AG08396 (cell line): Measurements from ENCODE around the gene ARL5C.

Experiments used
- DNase-seq: peaks from one replicate; pipeline ENCODE4 v3.0.0; 2012; ENCODE audit warnings: low spot score, mixed read lengths

Gene ARL5C, protein sequence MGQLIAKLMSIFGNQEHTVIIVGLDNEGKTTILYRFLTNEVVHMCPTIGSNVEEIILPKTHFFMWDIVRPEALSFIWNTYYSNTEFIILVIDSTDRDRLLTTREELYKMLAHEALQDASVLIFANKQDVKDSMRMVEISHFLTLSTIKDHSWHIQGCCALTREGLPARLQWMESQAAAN

GRCh38 chr17:39165841-39166349, at the start of gene ARL5C:
ARL5C (minus strand) TSS chr17:39166161; CDS start chr17:39165760, 401 bp downstream.
- DNase-seq: no peak

DNA sequence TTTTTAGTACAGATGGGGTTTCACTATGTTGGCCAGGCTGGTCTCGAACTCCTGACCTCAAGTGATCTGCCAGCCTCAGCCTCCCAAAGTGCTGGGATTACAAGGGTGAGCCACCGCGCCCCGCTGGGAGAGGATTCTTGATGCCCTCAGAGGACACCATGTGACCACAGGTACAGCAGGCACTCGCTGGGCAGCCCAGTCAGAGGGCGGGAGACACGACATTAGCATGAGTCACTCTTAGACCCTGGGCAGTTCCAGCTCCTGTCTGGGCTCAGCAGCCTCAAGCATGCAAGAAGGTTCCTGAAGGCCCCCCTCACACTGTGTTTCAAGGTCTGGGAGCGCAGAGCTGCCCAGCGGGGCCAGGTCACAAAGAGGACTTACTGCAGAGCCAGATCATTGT, 47.9 kb upstream of the ARL5C start:
- no peak for DNase-seq

DNA sequence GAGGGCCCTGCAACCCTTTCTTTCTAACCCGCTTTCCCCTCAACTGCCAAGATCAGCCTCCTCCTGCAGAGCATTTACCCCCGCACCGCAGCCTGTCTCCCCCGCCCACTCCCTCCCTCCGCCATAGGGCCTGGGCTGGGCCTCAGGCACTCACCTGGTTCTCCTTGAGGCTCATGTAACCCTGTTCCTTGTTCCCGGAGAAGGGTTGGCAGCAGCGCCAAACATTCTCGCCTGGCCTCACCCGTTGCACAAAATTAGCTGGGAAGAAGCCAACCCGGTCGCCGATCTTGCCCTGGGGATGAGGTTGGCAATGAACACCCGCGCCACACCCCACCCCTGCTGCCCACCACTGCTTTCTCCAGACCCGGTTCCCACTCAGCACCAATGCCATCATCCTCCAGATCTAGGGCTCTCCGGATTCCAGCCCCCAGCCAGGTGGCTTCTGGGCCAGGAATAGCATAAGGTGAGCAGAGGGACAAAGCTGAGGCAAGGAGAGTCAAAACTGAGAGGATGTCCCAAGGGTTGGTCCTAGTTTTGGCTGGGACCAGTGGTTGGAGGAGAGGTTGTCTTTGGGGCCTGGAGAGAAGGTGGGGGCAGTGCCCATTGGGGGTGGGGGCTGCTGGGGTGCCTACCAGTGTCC, 47.0 kb upstream of the ARL5C start:
- DNase-seq: no peak

GRCh38 chr17:39212195-39212810, 46.3 kb upstream of the ARL5C start:
- DNase-seq: no peak

GRCh38 chr17:39210093-39210434, 44.1 kb upstream of the ARL5C start:
- no peak for DNase-seq

GRCh38 chr17:39209317-39210092, 43.5 kb upstream of the ARL5C start:
- peak; percentile 83 for DNase-seq

- DNase-seq: no peak
Measured at GRCh38 chr17:39208893-39209292, 42.9 kb upstream of the ARL5C start.

GRCh38 chr17:39208136-39208535, 42.2 kb upstream of the ARL5C start:
- DNase-seq: no peak

GRCh38 chr17:39205112-39205526, 39.2 kb upstream of the ARL5C start:
- no peak for DNase-seq

DNA sequence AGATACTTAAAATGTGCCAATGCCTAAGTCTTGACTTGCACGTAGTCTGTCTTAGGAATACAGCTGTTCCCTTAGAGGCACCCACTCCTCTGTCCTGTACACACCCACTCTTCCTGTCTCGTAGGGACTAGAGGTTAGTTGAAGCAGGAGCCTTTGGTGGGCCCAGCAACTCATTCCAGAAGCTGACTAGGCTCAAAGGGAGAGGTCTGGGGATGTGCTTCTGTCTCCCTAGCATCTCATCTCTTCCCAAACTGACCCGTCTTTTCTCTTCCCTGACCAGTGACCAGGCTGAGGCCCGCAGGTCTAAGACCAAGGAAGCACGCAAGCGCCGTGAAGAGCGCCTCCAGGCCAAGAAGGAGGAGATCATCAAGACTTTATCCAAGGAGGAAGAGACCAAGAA, 38.3 kb upstream of the ARL5C start:
- DNase-seq: no peak

GRCh38 chr17:39200957-39201510, 35.1 kb upstream of the ARL5C start:
- DNase-seq: no peak

DNA sequence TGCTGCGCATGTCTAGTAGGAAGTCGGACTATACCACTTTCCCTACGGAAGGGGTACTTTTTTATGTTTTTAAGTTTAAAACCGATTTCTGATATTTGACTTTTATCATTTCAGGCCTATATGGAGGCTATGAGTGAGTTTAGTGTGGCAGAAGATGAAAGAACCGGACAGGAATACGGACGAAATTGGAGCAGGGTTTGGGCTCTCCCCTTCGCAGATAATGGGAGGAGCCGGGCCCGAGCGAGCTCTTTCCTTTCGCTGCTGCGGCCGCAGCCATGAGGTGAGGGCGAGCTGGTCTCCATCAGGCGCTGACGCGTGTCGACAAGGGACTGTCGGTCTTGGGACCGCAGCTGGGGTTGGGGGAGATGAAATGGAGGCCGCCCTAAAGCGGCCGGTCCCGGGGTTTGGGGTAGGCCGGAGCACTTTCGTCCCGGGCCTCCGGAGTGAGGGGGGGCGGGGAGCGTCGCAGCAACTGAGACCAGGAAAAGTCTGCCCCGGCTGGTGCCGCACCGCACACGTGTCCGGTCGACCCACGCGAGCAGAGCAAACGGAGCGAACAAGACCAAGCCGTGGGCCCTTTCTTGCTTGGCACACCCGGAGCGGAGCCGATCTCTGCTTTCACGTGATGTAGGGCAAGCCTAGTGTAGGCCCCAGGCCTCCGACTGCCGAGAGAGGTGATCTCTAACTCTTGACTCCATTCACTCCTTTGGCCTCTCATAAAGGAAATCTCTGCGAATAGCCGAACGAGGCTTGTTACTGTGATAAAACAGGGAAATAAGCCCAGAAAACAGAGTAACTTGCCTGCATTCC, 34.3 kb upstream of the ARL5C start, which contains the start of gene RPL19:
RPL19 (plus strand) TSS at position 214 of the 810 bp plus-strand sequence; CDS start at position 276, 62 bp downstream.
- peak; percentile 91 for DNase-seq

DNA sequence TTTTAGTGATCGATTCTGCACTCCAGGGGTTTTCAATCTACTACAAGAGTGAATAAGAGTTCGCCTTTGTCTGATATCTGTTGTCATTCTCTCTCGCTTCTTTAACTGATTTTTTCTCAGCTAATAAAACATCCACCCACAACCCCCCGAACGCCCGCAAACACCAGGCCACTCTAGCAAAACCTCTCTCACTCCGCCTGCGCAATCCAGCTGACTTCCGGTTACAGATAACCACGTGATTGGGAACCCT, 33.8 kb upstream of the ARL5C start:
- peak; percentile 97 for DNase-seq

DNA sequence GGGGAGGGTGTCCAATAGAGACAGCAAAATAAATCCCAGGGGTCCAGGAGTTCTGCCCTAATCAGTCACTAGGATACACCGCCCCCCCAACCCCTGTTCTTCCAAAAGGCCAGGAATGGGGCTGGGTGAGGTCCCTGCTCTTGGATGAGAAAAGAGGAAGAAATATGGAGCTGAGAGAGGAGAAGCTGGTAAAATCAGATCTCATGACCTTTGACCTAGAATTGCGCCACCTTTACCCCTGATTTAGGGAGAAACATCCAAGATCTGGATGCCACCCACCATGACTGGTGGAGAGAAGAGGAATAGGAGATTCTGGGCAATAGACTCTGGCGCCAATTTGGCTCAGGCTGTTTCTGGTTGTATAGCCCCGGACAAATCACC, 32.2 kb upstream of the ARL5C start:
- no peak for DNase-seq

DNA sequence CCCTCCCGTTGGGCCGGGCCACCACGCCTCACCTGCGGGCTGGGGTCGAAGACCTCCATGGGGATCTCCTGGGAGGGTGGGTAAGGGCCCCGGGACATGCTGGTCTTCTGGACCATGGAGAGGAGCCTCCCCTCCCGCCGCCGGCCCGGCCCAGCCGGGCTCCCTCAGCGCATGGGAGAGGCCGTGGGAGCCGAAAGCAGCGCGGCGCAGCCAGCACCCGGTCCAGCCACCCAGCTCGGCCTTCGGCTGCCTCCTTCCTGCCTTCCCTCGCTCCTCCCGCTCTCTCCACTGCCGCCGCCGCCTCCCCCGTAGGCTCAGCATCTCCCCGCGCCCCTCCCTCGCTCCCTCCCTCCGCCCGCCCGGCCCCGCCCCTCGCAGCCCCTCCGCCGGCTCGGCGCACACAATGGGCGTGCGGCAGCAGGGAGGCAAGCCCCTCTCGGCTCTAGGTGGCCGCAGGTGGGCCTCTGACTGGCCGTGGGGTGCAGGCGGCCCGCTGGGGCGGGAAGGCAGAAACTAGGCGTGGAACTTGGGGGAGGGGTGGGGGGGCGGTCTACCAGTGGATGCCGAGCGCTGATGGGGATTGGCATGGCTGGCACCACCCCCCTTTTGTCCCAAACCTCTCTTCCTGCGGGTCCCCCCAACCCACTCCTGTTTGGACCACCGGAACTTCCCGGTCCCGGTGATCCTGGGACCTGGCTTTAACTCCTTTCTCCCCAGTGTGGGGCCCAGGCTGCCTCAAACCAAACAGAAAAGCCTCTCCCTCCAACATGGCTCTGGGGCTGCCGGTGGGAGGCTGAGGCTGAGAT, 31.6 kb upstream of the ARL5C start, which contains the start of gene CACNB1:
CACNB1 (minus strand) TSS at position 290 of the 806 bp plus-strand sequence; CDS start at position 116, 174 bp downstream.
- DNase-seq: peak; percentile 91

- DNase-seq: peak; percentile 68
Measured at GRCh38 chr17:39196808-39197291, 30.9 kb upstream of the ARL5C start.

GRCh38 chr17:39196241-39196807, 30.4 kb upstream of the ARL5C start:
- peak; percentile 43 for DNase-seq

DNA sequence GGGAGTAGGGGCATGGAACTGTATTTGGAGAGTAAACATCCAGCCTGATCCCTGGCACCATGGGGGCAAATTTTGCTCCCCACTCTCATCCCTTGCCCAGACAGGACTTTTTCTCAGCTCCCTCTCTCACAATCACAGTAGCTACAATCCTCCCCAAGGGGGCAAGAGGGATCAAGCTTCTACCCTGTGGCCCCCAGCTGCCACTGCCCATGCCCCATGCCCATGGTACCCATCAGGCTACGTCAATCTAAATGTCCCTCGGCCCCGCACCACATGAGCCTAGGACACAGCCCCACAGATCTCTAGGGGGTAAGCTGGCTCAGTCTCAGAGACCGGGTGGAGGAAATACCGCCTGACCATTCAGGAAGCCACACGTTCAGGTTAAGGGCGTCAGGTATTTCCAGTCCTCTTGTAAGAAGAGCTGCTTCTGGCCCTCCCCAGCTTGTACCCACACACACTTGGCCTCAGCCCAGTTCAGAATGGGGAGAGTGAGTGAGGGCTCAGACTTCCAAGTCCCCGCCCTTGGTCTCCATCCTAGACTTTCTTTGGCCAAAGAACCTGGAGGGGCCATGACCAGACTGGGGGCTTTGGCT, 29.7 kb upstream of the ARL5C start:
- DNase-seq: no peak

DNA sequence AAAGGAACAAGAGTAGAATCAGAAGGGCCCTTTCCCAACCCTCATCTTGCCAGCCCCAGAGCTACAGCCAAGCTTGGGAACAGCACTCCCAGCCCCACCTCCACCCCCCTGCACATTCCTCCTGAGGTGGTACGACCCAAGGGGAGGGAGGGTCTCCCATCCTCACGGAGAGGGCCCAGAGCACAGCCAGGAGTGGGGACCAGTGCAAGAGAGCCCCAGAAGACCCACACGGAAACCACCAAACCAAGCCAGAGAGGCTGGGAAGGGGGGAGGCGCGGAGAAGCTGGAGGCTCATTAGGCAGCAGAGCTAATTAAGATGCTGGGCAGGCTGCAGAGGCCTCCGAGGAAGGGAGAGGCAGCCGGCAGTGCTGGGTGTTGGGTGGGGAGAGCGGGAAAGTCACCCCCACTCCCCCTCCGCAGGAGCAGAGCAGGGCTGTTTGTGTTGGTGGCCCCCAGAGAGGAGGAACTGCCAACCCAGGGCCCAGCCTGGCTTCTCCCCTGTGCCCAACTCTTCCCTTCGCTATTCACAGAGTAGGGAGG, 29.1 kb upstream of the ARL5C start:
- DNase-seq: no peak
